ENCODE results near the gene ZBTB20.

Gene ZBTB20

GRCh38 chr3:114587986-114588385 is 559.1 kb downstream of the ZBTB20 start:
- no peaks in the 10 kb centered on the region for H3K27me3 ChIP-seq (ENCODE audit: control insufficient read depth, insufficient read depth, low read length)
- no peaks in the 10 kb centered on the region for H3K9me3 ChIP-seq (ENCODE audit: control insufficient read depth, insufficient read depth, low read length)
- no CpG with 5 or more reads among the region's 5 CpGs for WGBS (ENCODE audit: insufficient coverage, insufficient read length)
- H3K4me1 ChIP-seq (ENCODE audit: control insufficient read depth, insufficient read depth, low read length) = no peaks in the 10 kb centered on the region; the same call in 1 of the 2 replicates
- DNase-seq (ENCODE audit: low read depth, low spot score) = no peak
- no peak overlapping the region for H3K4me3 ChIP-seq (ENCODE audit: low read length)
- no peak overlapping the region for H3K27ac ChIP-seq (ENCODE audit: low read length)
- no peaks in the 10 kb centered on the region for H3K36me3 ChIP-seq (ENCODE audit: control insufficient read depth, insufficient read depth, low read length)

- Histone ChIP-seq H3K9me3 (ENCODE audit: control insufficient read depth, insufficient read depth, low read length) (no peaks in the 10 kb centered on the region), H3K27ac (ENCODE audit: low read length) (no peak overlapping the region), H3K27me3 (ENCODE audit: control insufficient read depth, insufficient read depth, low read length) (no peaks in the 10 kb centered on the region), H3K4me3 (ENCODE audit: low read length) (no peak overlapping the region), H3K4me1 (ENCODE audit: control insufficient read depth, insufficient read depth, low read length) (no peaks in the 10 kb centered on the region; the same call in 1 of the 2 replicates), H3K36me3 (ENCODE audit: control insufficient read depth, insufficient read depth, low read length) (no peaks in the 10 kb centered on the region)
- no CpG with 5 or more reads among the region's 1 CpG for WGBS (ENCODE audit: insufficient coverage, insufficient read length)
- DNase-seq (ENCODE audit: low read depth, low spot score) = no peak
These were observed 561.0 kb downstream of the ZBTB20 start for GRCh38 chr3:114586119-114586518.

GRCh38 chr3:114585687-114586086 is 561.4 kb downstream of the ZBTB20 start:
- no peak overlapping the region for H3K27ac ChIP-seq (ENCODE audit: low read length)
- no peaks in the 10 kb centered on the region for H3K27me3 ChIP-seq (ENCODE audit: control insufficient read depth, insufficient read depth, low read length)
- no peaks in the 10 kb centered on the region for H3K36me3 ChIP-seq (ENCODE audit: control insufficient read depth, insufficient read depth, low read length)
- no peak for DNase-seq (ENCODE audit: low read depth, low spot score)
- no peak overlapping the region for H3K4me3 ChIP-seq (ENCODE audit: low read length)
- H3K4me1 ChIP-seq (ENCODE audit: control insufficient read depth, insufficient read depth, low read length) = no peaks in the 10 kb centered on the region; the same call in 1 of the 2 replicates
- no peaks in the 10 kb centered on the region for H3K9me3 ChIP-seq (ENCODE audit: control insufficient read depth, insufficient read depth, low read length)
- no CpG with 5 or more reads among the region's 4 CpGs for WGBS (ENCODE audit: insufficient coverage, insufficient read length)

GRCh38 chr3:114584734-114585371 is 562.2 kb downstream of the ZBTB20 start:
- WGBS (ENCODE audit: insufficient coverage, insufficient read length) = no CpG with 5 or more reads among the region's 6 CpGs

GRCh38 chr3:114582929-114583328 is 564.2 kb downstream of the ZBTB20 start:
- DNase-seq (ENCODE audit: low read depth, low spot score) = no peak
- no CpG with 5 or more reads among the region's 2 CpGs for WGBS (ENCODE audit: insufficient coverage, insufficient read length)
- no peaks in the 10 kb centered on the region for H3K4me1 ChIP-seq (ENCODE audit: control insufficient read depth, insufficient read depth, low read length)
- no peak overlapping the region for H3K27ac ChIP-seq (ENCODE audit: low read length)
- no peaks in the 10 kb centered on the region for H3K36me3 ChIP-seq (ENCODE audit: control insufficient read depth, insufficient read depth, low read length)
- H3K27me3 ChIP-seq (ENCODE audit: control insufficient read depth, insufficient read depth, low read length) = no peaks in the 10 kb centered on the region
- H3K9me3 ChIP-seq (ENCODE audit: control insufficient read depth, insufficient read depth, low read length) = no peaks in the 10 kb centered on the region
- no peak overlapping the region for H3K4me3 ChIP-seq (ENCODE audit: low read length)

More at GRCh38 chr3:114584734-114585371, 562.2 kb downstream of the ZBTB20 start:
- H3K4me3 ChIP-seq (ENCODE audit: low read length) = no peak overlapping the region
- no peaks in the 10 kb centered on the region for H3K27me3 ChIP-seq (ENCODE audit: control insufficient read depth, insufficient read depth, low read length)
- no peak overlapping the region for H3K27ac ChIP-seq (ENCODE audit: low read length)
- no peaks in the 10 kb centered on the region for H3K4me1 ChIP-seq (ENCODE audit: control insufficient read depth, insufficient read depth, low read length)
- no peak for DNase-seq (ENCODE audit: low read depth, low spot score)
- H3K36me3 ChIP-seq (ENCODE audit: control insufficient read depth, insufficient read depth, low read length) = no peaks in the 10 kb centered on the region
- no peaks in the 10 kb centered on the region for H3K9me3 ChIP-seq (ENCODE audit: control insufficient read depth, insufficient read depth, low read length)

- Histone ChIP-seq H3K36me3 (ENCODE audit: control insufficient read depth, insufficient read depth, low read length) (no peaks in the 10 kb centered on the region), H3K4me1 (ENCODE audit: control insufficient read depth, insufficient read depth, low read length) (peaks cover 6% of the 10 kb centered on the region; the same call in 1 of the 2 replicates), H3K4me3 (ENCODE audit: low read length) (no peak overlapping the region), H3K27ac (ENCODE audit: low read length) (no peak overlapping the region), H3K27me3 (ENCODE audit: control insufficient read depth, insufficient read depth, low read length) (no peaks in the 10 kb centered on the region), H3K9me3 (ENCODE audit: control insufficient read depth, insufficient read depth, low read length) (no peaks in the 10 kb centered on the region)
- no CpG with 5 or more reads among the region's 3 CpGs for WGBS (ENCODE audit: insufficient coverage, insufficient read length)
- DNase-seq (ENCODE audit: low read depth, low spot score) = no peak
These were observed 574.6 kb downstream of the ZBTB20 start for GRCh38 chr3:114572364-114573062.

GRCh38 chr3:114571363-114571762 is 575.7 kb downstream of the ZBTB20 start:
- peaks cover 6% of the 10 kb centered on the region; the same call in 1 of the 2 replicates for H3K4me1 ChIP-seq (ENCODE audit: control insufficient read depth, insufficient read depth, low read length)
- no peak for DNase-seq (ENCODE audit: low read depth, low spot score)
- H3K9me3 ChIP-seq (ENCODE audit: control insufficient read depth, insufficient read depth, low read length) = no peaks in the 10 kb centered on the region
- H3K27me3 ChIP-seq (ENCODE audit: control insufficient read depth, insufficient read depth, low read length) = no peaks in the 10 kb centered on the region
- no CpG with 5 or more reads among the region's 3 CpGs for WGBS (ENCODE audit: insufficient coverage, insufficient read length)
- no peaks in the 10 kb centered on the region for H3K36me3 ChIP-seq (ENCODE audit: control insufficient read depth, insufficient read depth, low read length)
- no peak overlapping the region for H3K27ac ChIP-seq (ENCODE audit: low read length)
- H3K4me3 ChIP-seq (ENCODE audit: low read length) = no peak overlapping the region

- WGBS (ENCODE audit: insufficient coverage, insufficient read length) = no CpG with 5 or more reads among the region's 2 CpGs
- no peaks in the 10 kb centered on the region for H3K27me3 ChIP-seq (ENCODE audit: control insufficient read depth, insufficient read depth, low read length)
- no peak overlapping the region for H3K4me3 ChIP-seq (ENCODE audit: low read length)
- no peaks in the 10 kb centered on the region for H3K36me3 ChIP-seq (ENCODE audit: control insufficient read depth, insufficient read depth, low read length)
- H3K9me3 ChIP-seq (ENCODE audit: control insufficient read depth, insufficient read depth, low read length) = no peaks in the 10 kb centered on the region
- DNase-seq (ENCODE audit: low read depth, low spot score) = no peak
- no peak overlapping the region for H3K27ac ChIP-seq (ENCODE audit: low read length)
- H3K4me1 ChIP-seq (ENCODE audit: control insufficient read depth, insufficient read depth, low read length) = peaks cover 7% of the 10 kb centered on the region; the same call in 1 of the 2 replicates
These were observed 577.9 kb downstream of the ZBTB20 start for GRCh38 chr3:114569186-114569585.

- WGBS (ENCODE audit: insufficient coverage, insufficient read length) = no CpG with 5 or more reads among the region's 2 CpGs
- no peak for DNase-seq (ENCODE audit: low read depth, low spot score)
- no peak overlapping the region for H3K27ac ChIP-seq (ENCODE audit: low read length)
- no peaks in the 10 kb centered on the region for H3K27me3 ChIP-seq (ENCODE audit: control insufficient read depth, insufficient read depth, low read length)
- no peaks in the 10 kb centered on the region for H3K36me3 ChIP-seq (ENCODE audit: control insufficient read depth, insufficient read depth, low read length)
- H3K4me3 ChIP-seq (ENCODE audit: low read length) = no peak overlapping the region
- H3K4me1 ChIP-seq (ENCODE audit: control insufficient read depth, insufficient read depth, low read length) = peaks cover 7% of the 10 kb centered on the region; the same call in 1 of the 2 replicates
- no peaks in the 10 kb centered on the region for H3K9me3 ChIP-seq (ENCODE audit: control insufficient read depth, insufficient read depth, low read length)
These were observed 579.3 kb downstream of the ZBTB20 start for GRCh38 chr3:114567771-114568170.

GRCh38 chr3:114566767-114567166 is 580.3 kb downstream of the ZBTB20 start:
- no peak for DNase-seq (ENCODE audit: low read depth, low spot score)
- peaks cover 7% of the 10 kb centered on the region; the same call in 1 of the 2 replicates for H3K4me1 ChIP-seq (ENCODE audit: control insufficient read depth, insufficient read depth, low read length)
- no peak overlapping the region for H3K27ac ChIP-seq (ENCODE audit: low read length)

More at GRCh38 chr3:114566767-114567166, 580.3 kb downstream of the ZBTB20 start:
- Histone ChIP-seq H3K9me3 (ENCODE audit: control insufficient read depth, insufficient read depth, low read length) (no peaks in the 10 kb centered on the region), H3K27me3 (ENCODE audit: control insufficient read depth, insufficient read depth, low read length) (no peaks in the 10 kb centered on the region), H3K36me3 (ENCODE audit: control insufficient read depth, insufficient read depth, low read length) (no peaks in the 10 kb centered on the region), H3K4me3 (ENCODE audit: low read length) (no peak overlapping the region)
